ENCODE measurements around the gene ANO2.

ANO2 gene

GRCh38 chr12:5960783-5961182, 15.7 kb upstream of the ANO2 start:
- no peak for TF ChIP-seq CTCF (IDR thresholded peaks at IDR 0.05)

GRCh38 chr12:5956987-5957386, 11.9 kb upstream of the ANO2 start:
- Mint-ChIP-seq H3K36me3 (ENCODE audit: low read depth) (no peaks in the 10 kb centered on the region), H3K4me1 (peaks cover 5% of the 10 kb centered on the region)

More at GRCh38 chr12:5960783-5961182, 15.7 kb upstream of the ANO2 start:
- H3K27ac Mint-ChIP-seq = no peak overlapping the region
- H3K36me3 Mint-ChIP-seq (ENCODE audit: low read depth) = no peaks in the 10 kb centered on the region
- H3K9me3 Mint-ChIP-seq = no peaks in the 10 kb centered on the region
- H3K4me1 Mint-ChIP-seq = peaks cover 26% of the 10 kb centered on the region
- no peak for DNase-seq
- H3K27me3 Mint-ChIP-seq (ENCODE audit: low read depth, poor library complexity) = peaks cover 27% of the 10 kb centered on the region
- no peak overlapping the region for H3K4me3 Mint-ChIP-seq

GRCh38 chr12:5954661-5955060, 9.6 kb upstream of the ANO2 start:
- DNase-seq = no peak
- TF ChIP-seq CTCF (IDR thresholded peaks at IDR 0.05) = no peak
- Mint-ChIP-seq H3K9me3 (no peaks in the 10 kb centered on the region), H3K4me1 (peaks cover 9% of the 10 kb centered on the region), H3K4me3 (no peak overlapping the region), H3K27ac (no peak overlapping the region), H3K27me3 (ENCODE audit: low read depth, poor library complexity) (peaks cover 26% of the 10 kb centered on the region), H3K36me3 (ENCODE audit: low read depth) (no peaks in the 10 kb centered on the region)

More at GRCh38 chr12:5956987-5957386, 11.9 kb upstream of the ANO2 start:
- TF ChIP-seq CTCF (IDR thresholded peaks at IDR 0.05) = no peak
- DNase-seq = no peak
- no peak overlapping the region for H3K27ac Mint-ChIP-seq
- no peak overlapping the region for H3K4me3 Mint-ChIP-seq
- H3K27me3 Mint-ChIP-seq (ENCODE audit: low read depth, poor library complexity) = peaks cover 20% of the 10 kb centered on the region
- no peaks in the 10 kb centered on the region for H3K9me3 Mint-ChIP-seq

- Mint-ChIP-seq H3K36me3 (ENCODE audit: low read depth) (no peaks in the 10 kb centered on the region), H3K4me3 (no peak overlapping the region), H3K9me3 (no peaks in the 10 kb centered on the region), H3K27me3 (ENCODE audit: low read depth, poor library complexity) (peaks cover 31% of the 10 kb centered on the region), H3K4me1 (peaks cover 9% of the 10 kb centered on the region), H3K27ac (no peak overlapping the region)
- no peak for DNase-seq
- no peak for TF ChIP-seq CTCF (IDR thresholded peaks at IDR 0.05)
Measured at GRCh38 chr12:5953835-5954586, 9.0 kb upstream of the ANO2 start.

- TF ChIP-seq CTCF (IDR thresholded peaks at IDR 0.05) = no peak
- no peak overlapping the region for H3K4me3 Mint-ChIP-seq
- no peak for DNase-seq
- peaks cover 47% of the 10 kb centered on the region for H3K27me3 Mint-ChIP-seq (ENCODE audit: low read depth, poor library complexity)
- H3K9me3 Mint-ChIP-seq = peaks cover 1% of the 10 kb centered on the region
- no peaks in the 10 kb centered on the region for H3K36me3 Mint-ChIP-seq (ENCODE audit: low read depth)
- H3K4me1 Mint-ChIP-seq = peaks cover 12% of the 10 kb centered on the region
- H3K27ac Mint-ChIP-seq = no peak overlapping the region
Measured at GRCh38 chr12:5952031-5952430, 7.0 kb upstream of the ANO2 start.

- Mint-ChIP-seq H3K36me3 (ENCODE audit: low read depth) (no peaks in the 10 kb centered on the region), H3K4me1 (peaks cover 32% of the 10 kb centered on the region), H3K9me3 (peaks cover 5% of the 10 kb centered on the region), H3K4me3 (no peak overlapping the region), H3K27me3 (ENCODE audit: low read depth, poor library complexity) (peaks cover 73% of the 10 kb centered on the region), H3K27ac (no peak overlapping the region)
- no peak for DNase-seq
- TF ChIP-seq CTCF (IDR thresholded peaks at IDR 0.05) = no peak
Measured at GRCh38 chr12:5948696-5949095, 3.6 kb upstream of the ANO2 start.
